Skeletal muscle tissue (tissue), 4 donors: Measurements from ENCODE around the gene KCTD6. TPM values are rescaled to one million over a fixed set of nuclear protein-coding genes. Genes with fewer than 3 reads are reported as not detected.

Experiments used
- H3K27ac ChIP-seq: one replicate; pipeline ENCODE4 v1.7.0; 2013; ENCODE audit warnings: mild to moderate bottlenecking, low read depth, low read length, inconsistent platforms
- H3K27me3 ChIP-seq, 3 donors: one replicate each; pipeline ENCODE4 v1.7.0; 2013; ENCODE audit warnings: low read length in 3 of 3; ENCODE audit not compliant: control insufficient read depth in 3 of 3, insufficient read depth in 3 of 3
- H3K36me3 ChIP-seq, 3 donors: one replicate each; pipeline ENCODE4 v1.7.0; 2013; ENCODE audit warnings: low read length in 3 of 3; ENCODE audit not compliant: control insufficient read depth in 3 of 3, insufficient read depth in 3 of 3
- H3K4me1 ChIP-seq, 3 donors: one replicate each; pipeline ENCODE4 v1.7.0; 2013; ENCODE audit warnings: low read length in 3 of 3, mild to moderate bottlenecking in 3 of 3; ENCODE audit not compliant: control insufficient read depth in 3 of 3, insufficient read depth in 3 of 3
- H3K4me3 ChIP-seq, 3 donors: one replicate each; pipeline ENCODE4 v1.7.0; 2013; ENCODE audit warnings: low read length in 3 of 3
- H3K9ac ChIP-seq, 3 donors: one replicate each; pipeline ENCODE4 v1.7.0; 2013; ENCODE audit warnings: low read length in 3 of 3, mild to moderate bottlenecking in 3 of 3, moderate library complexity in 2 of 3, low read depth in 1 of 3
- H3K9me3 ChIP-seq, 3 donors: one replicate each; pipeline ENCODE4 v1.7.0; 2013; ENCODE audit warnings: low read length in 3 of 3; ENCODE audit not compliant: control insufficient read depth in 3 of 3
- total RNA-seq: library from RNA; depleted of rRNA; stranded (reverse); fragments of >200 nt; gene quantifications from one replicate; pipeline ENCODE4 v1.2.3, GENCODE V29; 2014
- donor health status: Osteomylitis.

Gene KCTD6
- total RNA-seq, 1 donor from 2014 or later: 9.9 TPM

GRCh38 chr3:58497097-58497496 is 5.2 kb downstream of the KCTD6 start:
- Histone ChIP-seq H3K9ac (no peak overlapping the region), H3K9me3 (no peaks in the 10 kb centered on the region), H3K27ac (no peak overlapping the region), H3K36me3 (peaks cover 3 to 9% (median 7%) of the 10 kb centered on the region in 3 donors), H3K4me1 (peaks cover 22 to 32% (median 32%) of the 10 kb centered on the region in 3 donors), H3K4me3 (no peak overlapping the region), H3K27me3 (no peaks in the 10 kb centered on the region)

- Histone ChIP-seq H3K9ac (no peak overlapping the region), H3K27ac (no peak overlapping the region), H3K4me1 (no peaks in the 10 kb centered on the region), H3K36me3 (peaks cover 7 to 12% (median 12%) of the 10 kb centered on the region in 3 donors), H3K4me3 (no peak overlapping the region), H3K9me3 (no peaks in the 10 kb centered on the region), H3K27me3 (no peaks in the 10 kb centered on the region)
Measured at GRCh38 chr3:58502872-58503271, 11.0 kb downstream of the KCTD6 start.

GRCh38 chr3:58507356-58508078 is 15.6 kb downstream of the KCTD6 start:
- Histone ChIP-seq H3K27ac (no peak overlapping the region), H3K9ac (peak overlapping the region in 1 of 3 donors; percentile 24), H3K4me3 (no peak overlapping the region), H3K36me3 (peaks cover 5 to 17% (median 10%) of the 10 kb centered on the region in 3 donors), H3K4me1 (no peaks in the 10 kb centered on the region), H3K27me3 (no peaks in the 10 kb centered on the region), H3K9me3 (no peaks in the 10 kb centered on the region)

GRCh38 chr3:58508437-58508836 is 16.5 kb downstream of the KCTD6 start:
- Histone ChIP-seq H3K9me3 (no peaks in the 10 kb centered on the region), H3K27me3 (no peaks in the 10 kb centered on the region), H3K36me3 (peaks cover 7 to 22% (median 7%) of the 10 kb centered on the region in 3 donors)

GRCh38 chr3:58514405-58514804 is 22.5 kb downstream of the KCTD6 start:
- Histone ChIP-seq H3K27me3 (no peaks in the 10 kb centered on the region), H3K4me1 (no peaks in the 10 kb centered on the region), H3K36me3 (peaks cover 7 to 17% (median 8%) of the 10 kb centered on the region in 3 donors), H3K4me3 (no peak overlapping the region), H3K9me3 (no peaks in the 10 kb centered on the region), H3K9ac (no peak overlapping the region), H3K27ac (no peak overlapping the region)

More at GRCh38 chr3:58508437-58508836, 16.5 kb downstream of the KCTD6 start:
- Histone ChIP-seq H3K4me3 (no peak overlapping the region), H3K27ac (no peak overlapping the region), H3K4me1 (no peaks in the 10 kb centered on the region), H3K9ac (no peak overlapping the region)

GRCh38 chr3:58518291-58518789 is 26.4 kb downstream of the KCTD6 start:
- Histone ChIP-seq H3K27ac (no peak overlapping the region), H3K36me3 (peaks cover 5 to 21% (median 8%) of the 10 kb centered on the region in 3 donors)

GRCh38 chr3:58519668-58520402 is 27.9 kb downstream of the KCTD6 start:
- Histone ChIP-seq H3K36me3 (peaks cover 13 to 24% (median 15%) of the 10 kb centered on the region in 3 donors), H3K4me3 (no peak overlapping the region), H3K4me1 (no peaks in the 10 kb centered on the region), H3K27ac (no peak overlapping the region), H3K9me3 (no peaks in the 10 kb centered on the region), H3K9ac (peak overlapping the region in 1 of 3 donors; percentile 25), H3K27me3 (no peaks in the 10 kb centered on the region)

More at GRCh38 chr3:58518291-58518789, 26.4 kb downstream of the KCTD6 start:
- Histone ChIP-seq H3K4me3 (no peak overlapping the region), H3K9me3 (no peaks in the 10 kb centered on the region), H3K4me1 (no peaks in the 10 kb centered on the region), H3K9ac (no peak overlapping the region), H3K27me3 (no peaks in the 10 kb centered on the region)

GRCh38 chr3:58520403-58521335 is 28.8 kb downstream of the KCTD6 start:
- no peak overlapping the region for H3K27ac ChIP-seq
- no peaks in the 10 kb centered on the region for H3K27me3 ChIP-seq
- no peaks in the 10 kb centered on the region for H3K9me3 ChIP-seq
- H3K4me3 ChIP-seq: no peak overlapping the region
- peak overlapping the region in 1 of 3 donors; percentile 25 for H3K9ac ChIP-seq
- peaks cover 13 to 25% (median 15%) of the 10 kb centered on the region in 3 donors for H3K36me3 ChIP-seq
- no peaks in the 10 kb centered on the region for H3K4me1 ChIP-seq

GRCh38 chr3:58521336-58521670 is 29.4 kb downstream of the KCTD6 start:
- Histone ChIP-seq H3K27ac (no peak overlapping the region), H3K9me3 (no peaks in the 10 kb centered on the region), H3K27me3 (no peaks in the 10 kb centered on the region), H3K9ac (no peak overlapping the region), H3K4me1 (no peaks in the 10 kb centered on the region), H3K36me3 (peaks cover 13 to 29% (median 19%) of the 10 kb centered on the region in 3 donors), H3K4me3 (no peak overlapping the region)
